NCI-H128 (cell line): ENCODE measurements around the gene PCSK5.
"Not testable (repeated sequence)": the region's sequence is repeated elsewhere in the genome, so short reads cannot be mapped to it uniquely, and the experiment has no call there.

Experiments
- DNase-seq: peaks from one replicate; lab custom pipeline; 2025; ENCODE audit not compliant: unreplicated experiment; lab: John Stamatoyannopoulos, UW

The PCSK5 gene

GRCh38 chr9:75962013-75962661 is 71.7 kb downstream of the PCSK5 start:
- no peak for DNase-seq

- no peak for DNase-seq
Measured at GRCh38 chr9:75962662-75963036, 72.2 kb downstream of the PCSK5 start.

- not testable (repeated sequence) for DNase-seq
Measured at GRCh38 chr9:75963321-75963720, 72.8 kb downstream of the PCSK5 start.

GRCh38 chr9:75964427-75964826 is 74.0 kb downstream of the PCSK5 start:
- no peak for DNase-seq

- DNase-seq = no peak
Measured at GRCh38 chr9:75965231-75965630, 74.8 kb downstream of the PCSK5 start.

GRCh38 chr9:75967556-75967955 is 77.1 kb downstream of the PCSK5 start:
- DNase-seq = no peak

- DNase-seq = no peak
Measured at GRCh38 chr9:75974016-75974766, 83.7 kb downstream of the PCSK5 start.

GRCh38 chr9:75975071-75975470 is 84.6 kb downstream of the PCSK5 start:
- DNase-seq = no peak

GRCh38 chr9:75976549-75976948 is 86.1 kb downstream of the PCSK5 start:
- DNase-seq = no peak

- no peak for DNase-seq
Measured at GRCh38 chr9:75979362-75979761, 88.9 kb downstream of the PCSK5 start.

- no peak for DNase-seq
Measured at GRCh38 chr9:75983319-75984045, 93.0 kb downstream of the PCSK5 start.

GRCh38 chr9:75985515-75985914 is 95.0 kb downstream of the PCSK5 start:
- DNase-seq = no peak

GRCh38 chr9:75988663-75989062 is 98.2 kb downstream of the PCSK5 start:
- no peak for DNase-seq

- no peak for DNase-seq
Measured at GRCh38 chr9:75990156-75990555, 99.7 kb downstream of the PCSK5 start.

GRCh38 chr9:75990576-75991304 is 100.3 kb downstream of the PCSK5 start:
- no peak for DNase-seq

GRCh38 chr9:75992482-75993206 is 102.2 kb downstream of the PCSK5 start:
- DNase-seq = no peak

- DNase-seq = no peak
Measured at GRCh38 chr9:75993434-75993833, 103.0 kb downstream of the PCSK5 start.

- no peak for DNase-seq
Measured at GRCh38 chr9:75995066-75995465, 104.6 kb downstream of the PCSK5 start.

GRCh38 chr9:75996726-75997125 is 106.3 kb downstream of the PCSK5 start:
- DNase-seq = no peak

- DNase-seq = no peak
Measured at GRCh38 chr9:75997206-75997605, 106.7 kb downstream of the PCSK5 start.
